ENCODE results near the gene FOXN3. TPM values are rescaled to one million over a fixed set of nuclear protein-coding genes. Genes with fewer than 3 reads are reported as not detected.

FOXN3 gene
- total RNA-seq, 1 experiment from 2014 or later, result 125 TPM

- Histone ChIP-seq H2BK12ac (ENCODE audit: insufficient read length, low read depth, low read length) (no peak overlapping the region), H4K91ac (ENCODE audit: insufficient read length, low read depth, low read length) (no peak overlapping the region), H2BK120ac (ENCODE audit: low read depth, low read length, poor library complexity, severe bottlenecking) (no peak overlapping the region), H3K79me2 (ENCODE audit: insufficient read depth, low read length) (no peaks in the 10 kb centered on the region), H3K27me3 (ENCODE audit: insufficient read depth, low read length) (no peaks in the 10 kb centered on the region), H3K4me1 (ENCODE audit: insufficient read depth, low read length) (peaks cover 11% of the 10 kb centered on the region), H4K20me1 (ENCODE audit: control insufficient read depth, insufficient read depth, insufficient read length) (no peaks in the 10 kb centered on the region), H3K4me2 (ENCODE audit: insufficient read depth, insufficient read length, low read length) (peak overlapping the region; percentile 6), H3T11ph (ENCODE audit: low read length) (no peak overlapping the region), H2BK15ac (ENCODE audit: low read depth, low read length) (no peak overlapping the region), H3K23ac (ENCODE audit: insufficient read length, low read depth, low read length) (no peak overlapping the region), H2AK5ac (ENCODE audit: insufficient read length, low read length) (no peak overlapping the region), H4K5ac (ENCODE audit: insufficient read length, low read depth, low read length) (no peak overlapping the region), H3K23me2 (ENCODE audit: insufficient read length, low read depth, low read length, poor library complexity, severe bottlenecking) (no peaks in the 10 kb centered on the region), H2AFZ (ENCODE audit: low read length) (peak overlapping the region; percentile 70), H3K56ac (ENCODE audit: insufficient read length, low read depth, low read length) (no peak overlapping the region), H3K9me3 (ENCODE audit: control insufficient read depth, low read depth, low read length) (no peaks in the 10 kb centered on the region), H3K18ac (ENCODE audit: insufficient read length, low read depth, low read length) (peak overlapping the region; percentile 59), H3K9ac (ENCODE audit: extremely low read depth, insufficient read length, low read length) (no peak overlapping the region), H4K8ac (replicated peaks; ENCODE audit: insufficient read length, low read depth, low read length) (no peak overlapping the region), H3K79me1 (ENCODE audit: insufficient read depth, low read depth, low read length, poor library complexity, severe bottlenecking) (no peaks in the 10 kb centered on the region), H3K27ac (ENCODE audit: insufficient read length, low read depth, low read length) (no peak overlapping the region), H2BK20ac (ENCODE audit: low read depth, low read length, poor library complexity, severe bottlenecking) (no peak overlapping the region), H3K4ac (ENCODE audit: low read depth, low read length) (no peak overlapping the region), H3K14ac (ENCODE audit: insufficient read depth, low read length) (peak overlapping the region; percentile 22; the same call in 1 of the 2 replicates), H2BK5ac (ENCODE audit: insufficient read length, low read length) (no peak overlapping the region)
- Mint-ChIP-seq H3K27ac (no peak overlapping the region), H3K4me1 (peaks cover 16 to 18% of the 10 kb centered on the region in 2 experiments), H3K36me3 (ENCODE audit: insufficient read depth in 1 of 3, low read depth in 3 of 3) (peaks cover 0 to 13% (median 11%) of the 10 kb centered on the region in 3 experiments; a peak in 5 of 7 replicates), H3K9me3 (peaks cover 8 to 21% of the 10 kb centered on the region in 2 experiments; a peak in 4 of 5 replicates), H3K4me3 (no peak overlapping the region), H3K27me3 (ENCODE audit: low read depth) (peaks cover 43% of the 10 kb centered on the region)
- WGBS (ENCODE audit: extremely low coverage, insufficient read length, low lambda C conversion rate), result no CpG with 5 or more reads among the region's 4 CpGs
- DNase-seq, result peak; percentile 75
- TF ChIP-seq, protein P1, sequence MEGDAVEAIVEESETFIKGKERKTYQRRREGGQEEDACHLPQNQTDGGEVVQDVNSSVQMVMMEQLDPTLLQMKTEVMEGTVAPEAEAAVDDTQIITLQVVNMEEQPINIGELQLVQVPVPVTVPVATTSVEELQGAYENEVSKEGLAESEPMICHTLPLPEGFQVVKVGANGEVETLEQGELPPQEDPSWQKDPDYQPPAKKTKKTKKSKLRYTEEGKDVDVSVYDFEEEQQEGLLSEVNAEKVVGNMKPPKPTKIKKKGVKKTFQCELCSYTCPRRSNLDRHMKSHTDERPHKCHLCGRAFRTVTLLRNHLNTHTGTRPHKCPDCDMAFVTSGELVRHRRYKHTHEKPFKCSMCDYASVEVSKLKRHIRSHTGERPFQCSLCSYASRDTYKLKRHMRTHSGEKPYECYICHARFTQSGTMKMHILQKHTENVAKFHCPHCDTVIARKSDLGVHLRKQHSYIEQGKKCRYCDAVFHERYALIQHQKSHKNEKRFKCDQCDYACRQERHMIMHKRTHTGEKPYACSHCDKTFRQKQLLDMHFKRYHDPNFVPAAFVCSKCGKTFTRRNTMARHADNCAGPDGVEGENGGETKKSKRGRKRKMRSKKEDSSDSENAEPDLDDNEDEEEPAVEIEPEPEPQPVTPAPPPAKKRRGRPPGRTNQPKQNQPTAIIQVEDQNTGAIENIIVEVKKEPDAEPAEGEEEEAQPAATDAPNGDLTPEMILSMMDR (conservative IDR thresholded peaks at IDR 0.05), result no peak
Observed at GRCh38 chr14:89121968-89122620, 294.9 kb downstream of the FOXN3 start.
